IgD-negative memory B cell (primary cell): ENCODE measurements around the gene CYFIP1. TPM values are rescaled to one million over a fixed set of nuclear protein-coding genes. Genes with fewer than 3 reads are reported as not detected.

Experiments used
- H3K27ac Mint-ChIP-seq, 3 donors: one replicate each; pipeline ENCODE4 v1.8.0; 2020 to 2022; ENCODE audit warnings: mild to moderate bottlenecking in 3 of 3, mixed read lengths in 3 of 3, moderate library complexity in 1 of 3
- H3K27me3 Mint-ChIP-seq: one replicate; pipeline ENCODE4 v1.8.0; 2021; ENCODE audit warnings: mixed read lengths
- H3K36me3 Mint-ChIP-seq: one replicate; pipeline ENCODE4 v1.8.0; 2020; ENCODE audit warnings: mild to moderate bottlenecking, mixed read lengths
- H3K4me1 Mint-ChIP-seq, 3 donors: one replicate each; pipeline ENCODE4 v1.8.0; 2020 to 2022; ENCODE audit warnings: mixed read lengths in 3 of 3, mild to moderate bottlenecking in 1 of 3
- H3K4me3 Mint-ChIP-seq, 4 donors: one replicate each; pipeline ENCODE4 v1.8.0; 2020 to 2022; ENCODE audit warnings: mild to moderate bottlenecking in 4 of 4, mixed read lengths in 4 of 4, moderate library complexity in 3 of 4
- H3K9me3 Mint-ChIP-seq, 3 donors: one replicate each; pipeline ENCODE4 v1.8.0; 2020 to 2021; ENCODE audit warnings: mixed read lengths in 3 of 3, mild to moderate bottlenecking in 1 of 3
- polyA plus RNA-seq: library from polyadenylated mRNA; unstranded; fragments of 300-500 nt; fragmentation: Illumina TruSeq; gene quantifications from one replicate; pipeline ENCODE4 v1.2.3, GENCODE V29; 2021

CYFIP1 gene
- polyA plus RNA-seq, 1 donor from 2014 or later, result 12.5 TPM

- no peak overlapping the region for H3K27ac Mint-ChIP-seq
- peaks cover 0 to 4% (median 4%) of the 10 kb centered on the region in 3 donors for H3K4me1 Mint-ChIP-seq
Measured at GRCh38 chr15:22927761-22928160, 52.4 kb downstream of the CYFIP1 start.

GRCh38 chr15:22925875-22926274, 54.3 kb downstream of the CYFIP1 start:
- Mint-ChIP-seq H3K4me3 (no peak overlapping the region), H3K9me3 (no peaks in the 10 kb centered on the region), H3K36me3 (peaks cover 4% of the 10 kb centered on the region), H3K27me3 (no peaks in the 10 kb centered on the region), H3K27ac (no peak overlapping the region), H3K4me1 (no peaks in the 10 kb centered on the region)

More at GRCh38 chr15:22927761-22928160, 52.4 kb downstream of the CYFIP1 start:
- Mint-ChIP-seq H3K36me3 (peaks cover 1% of the 10 kb centered on the region), H3K9me3 (no peaks in the 10 kb centered on the region), H3K4me3 (no peak overlapping the region), H3K27me3 (no peaks in the 10 kb centered on the region)

GRCh38 chr15:22922003-22922402, 58.2 kb downstream of the CYFIP1 start:
- no peaks in the 10 kb centered on the region for H3K9me3 Mint-ChIP-seq
- no peak overlapping the region for H3K4me3 Mint-ChIP-seq
- no peaks in the 10 kb centered on the region for H3K27me3 Mint-ChIP-seq
- no peak overlapping the region for H3K27ac Mint-ChIP-seq
- H3K36me3 Mint-ChIP-seq, result peaks cover 5% of the 10 kb centered on the region
- no peaks in the 10 kb centered on the region for H3K4me1 Mint-ChIP-seq

GRCh38 chr15:22919171-22919570, 61.0 kb downstream of the CYFIP1 start:
- Mint-ChIP-seq H3K4me3 (no peak overlapping the region), H3K27me3 (no peaks in the 10 kb centered on the region), H3K9me3 (no peaks in the 10 kb centered on the region), H3K36me3 (peaks cover 6% of the 10 kb centered on the region), H3K4me1 (no peaks in the 10 kb centered on the region), H3K27ac (no peak overlapping the region)

- H3K4me3 Mint-ChIP-seq, result no peak overlapping the region
- no peak overlapping the region for H3K27ac Mint-ChIP-seq
- H3K9me3 Mint-ChIP-seq, result no peaks in the 10 kb centered on the region
- H3K27me3 Mint-ChIP-seq, result no peaks in the 10 kb centered on the region
- H3K36me3 Mint-ChIP-seq, result peaks cover 9% of the 10 kb centered on the region
- H3K4me1 Mint-ChIP-seq, result no peaks in the 10 kb centered on the region
Measured at GRCh38 chr15:22918596-22919140, 61.5 kb downstream of the CYFIP1 start.

- H3K36me3 Mint-ChIP-seq, result peaks cover 10% of the 10 kb centered on the region
- H3K4me1 Mint-ChIP-seq, result no peaks in the 10 kb centered on the region
- H3K27me3 Mint-ChIP-seq, result no peaks in the 10 kb centered on the region
- no peaks in the 10 kb centered on the region for H3K9me3 Mint-ChIP-seq
- no peak overlapping the region for H3K4me3 Mint-ChIP-seq
- H3K27ac Mint-ChIP-seq, result no peak overlapping the region
Measured at GRCh38 chr15:22918056-22918455, 62.1 kb downstream of the CYFIP1 start.

GRCh38 chr15:22917556-22917955, 62.6 kb downstream of the CYFIP1 start:
- no peaks in the 10 kb centered on the region for H3K27me3 Mint-ChIP-seq
- H3K4me1 Mint-ChIP-seq, result no peaks in the 10 kb centered on the region
- no peaks in the 10 kb centered on the region for H3K9me3 Mint-ChIP-seq
- H3K36me3 Mint-ChIP-seq, result peaks cover 13% of the 10 kb centered on the region
- no peak overlapping the region for H3K4me3 Mint-ChIP-seq
- no peak overlapping the region for H3K27ac Mint-ChIP-seq

- Mint-ChIP-seq H3K36me3 (peaks cover 12% of the 10 kb centered on the region), H3K27ac (no peak overlapping the region)
Measured at GRCh38 chr15:22916606-22917350, 63.4 kb downstream of the CYFIP1 start.

GRCh38 chr15:22915866-22916515, 64.2 kb downstream of the CYFIP1 start:
- no peaks in the 10 kb centered on the region for H3K9me3 Mint-ChIP-seq
- H3K4me3 Mint-ChIP-seq, result no peak overlapping the region
- H3K27ac Mint-ChIP-seq, result no peak overlapping the region
- no peaks in the 10 kb centered on the region for H3K4me1 Mint-ChIP-seq
- H3K27me3 Mint-ChIP-seq, result no peaks in the 10 kb centered on the region
- peaks cover 14% of the 10 kb centered on the region for H3K36me3 Mint-ChIP-seq

More at GRCh38 chr15:22916606-22917350, 63.4 kb downstream of the CYFIP1 start:
- Mint-ChIP-seq H3K9me3 (no peaks in the 10 kb centered on the region), H3K4me3 (peak overlapping the region in 1 of 4 donors; percentile 77), H3K27me3 (no peaks in the 10 kb centered on the region), H3K4me1 (no peaks in the 10 kb centered on the region)

GRCh38 chr15:22913646-22914380, 66.4 kb downstream of the CYFIP1 start:
- H3K4me1 Mint-ChIP-seq, result no peaks in the 10 kb centered on the region
- no peak overlapping the region for H3K27ac Mint-ChIP-seq
- H3K4me3 Mint-ChIP-seq, result no peak overlapping the region
- no peaks in the 10 kb centered on the region for H3K9me3 Mint-ChIP-seq
- no peaks in the 10 kb centered on the region for H3K27me3 Mint-ChIP-seq
- H3K36me3 Mint-ChIP-seq, result peaks cover 14% of the 10 kb centered on the region

- Mint-ChIP-seq H3K4me3 (no peak overlapping the region), H3K36me3 (peaks cover 21% of the 10 kb centered on the region), H3K27ac (no peak overlapping the region), H3K27me3 (no peaks in the 10 kb centered on the region), H3K4me1 (no peaks in the 10 kb centered on the region), H3K9me3 (no peaks in the 10 kb centered on the region)
Measured at GRCh38 chr15:22912256-22912655, 67.9 kb downstream of the CYFIP1 start.

GRCh38 chr15:22911306-22911705, 68.9 kb downstream of the CYFIP1 start:
- no peaks in the 10 kb centered on the region for H3K27me3 Mint-ChIP-seq
- no peak overlapping the region for H3K27ac Mint-ChIP-seq
- H3K4me1 Mint-ChIP-seq, result no peaks in the 10 kb centered on the region
- no peak overlapping the region for H3K4me3 Mint-ChIP-seq
- H3K36me3 Mint-ChIP-seq, result peaks cover 21% of the 10 kb centered on the region
- H3K9me3 Mint-ChIP-seq, result no peaks in the 10 kb centered on the region

- Mint-ChIP-seq H3K4me1 (no peaks in the 10 kb centered on the region), H3K36me3 (peaks cover 17% of the 10 kb centered on the region), H3K27me3 (no peaks in the 10 kb centered on the region), H3K27ac (no peak overlapping the region), H3K9me3 (no peaks in the 10 kb centered on the region), H3K4me3 (no peak overlapping the region)
Measured at GRCh38 chr15:22908830-22909229, 71.3 kb downstream of the CYFIP1 start.

- H3K27me3 Mint-ChIP-seq, result no peaks in the 10 kb centered on the region
- H3K27ac Mint-ChIP-seq, result no peak overlapping the region
- no peaks in the 10 kb centered on the region for H3K4me1 Mint-ChIP-seq
- H3K36me3 Mint-ChIP-seq, result peaks cover 13% of the 10 kb centered on the region
- no peak overlapping the region for H3K4me3 Mint-ChIP-seq
- H3K9me3 Mint-ChIP-seq, result no peaks in the 10 kb centered on the region
Measured at GRCh38 chr15:22907161-22907950, 72.8 kb downstream of the CYFIP1 start.
